SK-N-SH treated with all-trans-retinoic acid at 6 μM for 48 hours (cell line): ENCODE measurements around the gene UGT1A9.

ENCODE experiments used
- ESRRG ChIP-seq: fragments of 250-450 bp; sonication (Bioruptor Pico); IDR thresholded peaks from 2 replicates; pipeline ENCODE4 v1.6.1; 2021; ENCODE audit warnings: mild to moderate bottlenecking
- RARB ChIP-seq: fragments of 250-450 bp; sonication (Bioruptor Pico); IDR thresholded peaks from 2 replicates; pipeline ENCODE4 v1.8.0; 2021; ENCODE audit warnings: mild to moderate bottlenecking, moderate library complexity
- ZNF565 ChIP-seq: fragments of 450-650 bp; formaldehyde crosslinking; conservative IDR thresholded peaks from 2 replicates; pipeline ENCODE4 v1.5.0; 2020; ENCODE audit warnings: low read depth, mild to moderate bottlenecking, moderate library complexity

GRCh38 chr2:233674995-233675394 lies 3.3 kb downstream of the UGT1A9 start:
- TF ChIP-seq RARB (CRISPR knock-in tag) (no peak), ESRRG (CRISPR knock-in tag) (no peak), ZNF565 (CRISPR knock-in tag) (no peak)
